GM23248 (cell line): ENCODE results near the gene PAK1.

Source experiments
- EZH2 ChIP-seq: fragments of 200-600 bp; sonication (generic); IDR thresholded peaks from 2 replicates; pipeline ENCODE4 v1.6.1; 2018; ENCODE audit warnings: antibody characterized with exemption, mild to moderate bottlenecking; ENCODE audit not compliant: insufficient read depth, poor library complexity, severe bottlenecking
- EZH2phosphoT487 ChIP-seq: fragments of 200-600 bp; sonication (generic); IDR thresholded peaks from 2 replicates; pipeline ENCODE4 v1.6.1; 2018; ENCODE audit warnings: antibody characterized with exemption, moderate library complexity, mild to moderate bottlenecking, low read depth; ENCODE audit not compliant: insufficient read depth

DNA sequence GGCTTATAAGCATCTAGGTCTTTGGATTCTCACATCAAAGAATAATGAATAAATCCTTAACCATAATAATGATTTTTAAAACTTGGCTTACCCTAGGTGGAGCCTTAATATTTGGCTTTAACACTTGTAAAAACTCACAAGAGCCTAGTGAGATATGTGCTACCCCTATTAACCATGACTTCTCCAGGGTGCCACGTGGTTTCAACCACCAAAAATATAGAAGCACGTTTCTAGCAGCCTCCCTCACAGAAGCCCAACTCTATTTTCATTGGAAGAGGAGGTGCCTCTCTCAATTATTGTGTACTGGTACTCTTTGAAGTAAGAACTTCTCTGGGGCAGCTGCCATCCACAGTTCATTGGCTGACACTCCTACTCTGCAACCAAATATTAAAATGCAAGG, 125.9 kb downstream of the PAK1 start:
- TF ChIP-seq EZH2: no peak
- TF ChIP-seq EZH2phosphoT487: no peak
